Colonic mucosa (tissue), 4 donors: ENCODE results near the gene STAT4. TPM values are rescaled to one million over a fixed set of nuclear protein-coding genes. Genes with fewer than 3 reads are reported as not detected.

Experiments
- DNase-seq: peaks from one replicate; pipeline ENCODE4 v3.0.0-alpha.2; 2020
- H3K27ac ChIP-seq: fragments of 200-600 bp; one replicate; pipeline ENCODE4 v1.8.0; 2021
- H3K27me3 ChIP-seq: fragments of 200-600 bp; one replicate; pipeline ENCODE4 v1.8.0; 2021
- H3K36me3 ChIP-seq: fragments of 200-600 bp; one replicate; pipeline ENCODE4 v1.8.0; 2021
- H3K4me1 ChIP-seq: fragments of 200-600 bp; one replicate; pipeline ENCODE4 v1.8.0; 2021; ENCODE audit warnings: mild to moderate bottlenecking
- H3K4me3 ChIP-seq: fragments of 200-600 bp; one replicate; pipeline ENCODE4 v1.8.0; 2021
- H3K9ac ChIP-seq, 2 donors: one replicate each; pipeline ENCODE4 v1.7.0; 2013; ENCODE audit warnings: control low read depth in 2 of 2, low read depth in 2 of 2, low read length in 2 of 2
- H3K9me3 ChIP-seq: fragments of 200-600 bp; one replicate; pipeline ENCODE4 v1.8.0; 2021
- CTCF ChIP-seq: fragments of 200-600 bp; IDR thresholded peaks from one replicate; pipeline ENCODE4 v1.8.0; 2022; ENCODE audit warnings: antibody characterized with exemption, mild to moderate bottlenecking
- intact Hi-C: fragments of 100-400 bp; cut with DNase I; formaldehyde crosslinking; loops from one replicate; pipeline ENCODE4 v1.14.1; 2022
- total RNA-seq, 2 donors: library from RNA; stranded (reverse); fragmentation: NEBNext Ultra II Directional in 1 of 2; extraction: Animal tissue kit (Norgen Biotek cat#: 25700) in 1 of 2; gene quantifications; one replicate each; pipeline ENCODE4 v1.2.1, GENCODE V29; 2021
- donor health status: healthy.
- donor health status: DM: no; HTN: no; CAD: no.
- donor health status: DM: no; HTN: no; CAD: no.

Gene STAT4
- total RNA-seq, 2 donors from 2014 or later, result 2.0 to 2.1 TPM

DNA sequence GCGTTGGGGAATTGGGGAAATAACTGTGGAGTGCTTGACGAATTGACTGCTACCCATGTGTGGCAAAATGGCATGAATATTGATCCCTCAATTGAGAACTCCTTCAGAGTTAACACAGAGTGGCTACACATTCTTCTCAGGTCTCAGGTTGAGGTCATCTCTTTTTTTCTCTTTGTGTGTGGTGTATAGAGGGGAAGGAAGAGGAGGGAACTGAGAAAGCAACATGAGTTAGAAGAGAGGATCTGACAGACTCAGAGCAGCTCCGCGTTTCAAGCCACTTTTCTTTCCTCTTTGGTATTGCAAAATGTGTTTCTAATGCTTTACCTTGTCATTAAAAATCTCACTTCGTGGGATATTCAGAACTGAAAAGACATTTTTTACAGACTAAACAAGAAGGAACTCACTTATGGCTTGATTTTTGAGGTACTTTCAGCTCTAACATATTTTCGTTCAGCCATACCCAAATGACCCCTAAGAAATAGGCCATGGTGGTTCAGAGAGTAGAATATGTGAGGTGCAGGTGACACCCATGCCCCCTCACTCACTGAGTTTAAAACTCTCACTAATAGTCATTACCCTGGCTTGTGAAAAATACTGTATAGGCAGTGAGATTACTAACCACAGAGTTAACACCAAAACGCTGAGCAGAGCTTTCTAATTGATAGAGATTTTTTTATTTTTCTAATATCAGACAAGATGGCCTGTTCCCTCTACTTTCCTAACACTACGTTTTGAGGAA is 22.5 kb downstream of the STAT4 start:
- H3K36me3 ChIP-seq, result no peaks in the 10 kb centered on the region
- no peaks in the 10 kb centered on the region for H3K9me3 ChIP-seq
- H3K27ac ChIP-seq, result no peak overlapping the region
- intact Hi-C loops, result no loop called here
- no peaks in the 10 kb centered on the region for H3K27me3 ChIP-seq
- no peak for TF ChIP-seq CTCF
- H3K4me1 ChIP-seq, result no peaks in the 10 kb centered on the region
- no peak overlapping the region for H3K9ac ChIP-seq
- no peak for DNase-seq
- H3K4me3 ChIP-seq, result no peak overlapping the region

- no peaks in the 10 kb centered on the region for H3K4me1 ChIP-seq
- TF ChIP-seq CTCF, result no peak
- no peak overlapping the region for H3K27ac ChIP-seq
- intact Hi-C loops, result no loop called here
- H3K9ac ChIP-seq, result no peak overlapping the region
- H3K27me3 ChIP-seq, result no peaks in the 10 kb centered on the region
- no peaks in the 10 kb centered on the region for H3K36me3 ChIP-seq
- H3K4me3 ChIP-seq, result no peak overlapping the region
- H3K9me3 ChIP-seq, result no peaks in the 10 kb centered on the region
- no peak for DNase-seq
These were observed 23.6 kb downstream of the STAT4 start for GRCh38 chr2:191127235-191127634.

GRCh38 chr2:191126386-191127085 is 24.3 kb downstream of the STAT4 start:
- Histone ChIP-seq H3K4me3 (no peak overlapping the region), H3K27me3 (no peaks in the 10 kb centered on the region), H3K4me1 (no peaks in the 10 kb centered on the region), H3K9me3 (no peaks in the 10 kb centered on the region), H3K36me3 (no peaks in the 10 kb centered on the region), H3K9ac (no peak overlapping the region), H3K27ac (no peak overlapping the region)
- DNase-seq, result no peak
- TF ChIP-seq CTCF, result no peak
- intact Hi-C loops, result no loop called here

- Histone ChIP-seq H3K9me3 (no peaks in the 10 kb centered on the region), H3K4me3 (no peak overlapping the region), H3K9ac (no peak overlapping the region), H3K27ac (no peak overlapping the region), H3K4me1 (no peaks in the 10 kb centered on the region), H3K27me3 (no peaks in the 10 kb centered on the region), H3K36me3 (no peaks in the 10 kb centered on the region)
- no peak for TF ChIP-seq CTCF
- intact Hi-C loops, result no loop called here
- no peak for DNase-seq
These were observed 25.1 kb downstream of the STAT4 start for GRCh38 chr2:191125646-191126045.

GRCh38 chr2:191122638-191123294 is 28.0 kb downstream of the STAT4 start:
- Histone ChIP-seq H3K4me3 (no peak overlapping the region), H3K4me1 (no peaks in the 10 kb centered on the region), H3K9me3 (no peaks in the 10 kb centered on the region), H3K27ac (no peak overlapping the region), H3K36me3 (no peaks in the 10 kb centered on the region), H3K27me3 (no peaks in the 10 kb centered on the region), H3K9ac (no peak overlapping the region)
- intact Hi-C loops, result no loop called here
- no peak for TF ChIP-seq CTCF
- DNase-seq, result no peak
